Omental fat pad (tissue), 4 donors: Measurements from ENCODE around the gene ACSM4. TPM values are rescaled to one million over a fixed set of nuclear protein-coding genes. Genes with fewer than 3 reads are reported as not detected.

Experiments used
- ATAC-seq: fragments of 150-250 bp; one replicate; pipeline ENCODE4 v1.9.1; 2016; ENCODE audit warnings: mild to moderate bottlenecking, moderate library complexity; ENCODE audit not compliant: low FRiP score
- DNase-seq: peaks from one replicate; pipeline ENCODE4 v3.0.0-alpha.2; 2019; ENCODE audit warnings: low spot score
- total RNA-seq, 4 donors: library from RNA; depleted of rRNA; stranded (reverse); fragments of >200 nt; gene quantifications; one replicate each; pipeline ENCODE4 v1.1.0, GENCODE V29; 2016
- TF ChIP-seq, protein P1 (sequence below), 3 donors: fragments of 450-650 bp; IDR thresholded peaks; one replicate each; pipeline ENCODE4 v1.5.1; 2016 to 2017; ENCODE audit warnings: antibody characterized with exemption in 3 of 3, mild to moderate bottlenecking in 3 of 3, moderate library complexity in 2 of 3

ACSM4 gene
- total RNA-seq, 4 donors from 2014 or later = not detected

DNA sequence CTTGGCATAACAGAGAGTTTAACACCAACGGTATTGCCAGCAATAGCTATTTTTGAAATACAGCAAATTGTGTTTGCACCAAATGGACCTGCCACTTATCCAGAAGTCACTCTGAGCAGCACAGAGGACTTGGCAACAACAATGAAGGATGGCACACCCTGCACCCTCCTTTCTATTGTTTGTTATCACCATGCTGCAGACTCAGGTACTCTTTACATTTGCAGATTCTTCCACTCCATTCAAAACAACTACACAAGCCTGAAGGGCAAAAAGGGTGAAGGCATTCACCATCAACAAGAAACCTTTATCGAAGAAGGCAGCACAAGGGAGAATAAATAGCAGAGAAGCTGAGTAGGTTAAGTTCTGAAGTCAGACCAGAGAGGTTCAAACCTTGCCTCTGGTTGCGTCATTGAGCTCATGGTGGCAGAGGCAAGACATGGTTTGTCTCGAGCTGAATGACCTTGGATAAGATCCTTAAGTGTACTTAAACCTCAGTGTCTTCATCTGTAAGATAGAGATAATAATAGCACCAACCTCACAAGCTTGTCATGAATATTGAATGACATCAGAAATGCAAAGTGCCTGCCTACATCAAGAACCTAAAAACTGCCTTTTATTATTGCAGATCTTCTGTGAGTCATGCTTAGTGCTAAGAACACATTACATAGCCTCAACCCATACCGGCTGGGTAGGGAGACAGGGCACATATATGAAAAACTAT, 1.4 kb upstream of the ACSM4 start:
- DNase-seq (no peak), ATAC-seq (no peak)
- TF ChIP-seq, protein P1, sequence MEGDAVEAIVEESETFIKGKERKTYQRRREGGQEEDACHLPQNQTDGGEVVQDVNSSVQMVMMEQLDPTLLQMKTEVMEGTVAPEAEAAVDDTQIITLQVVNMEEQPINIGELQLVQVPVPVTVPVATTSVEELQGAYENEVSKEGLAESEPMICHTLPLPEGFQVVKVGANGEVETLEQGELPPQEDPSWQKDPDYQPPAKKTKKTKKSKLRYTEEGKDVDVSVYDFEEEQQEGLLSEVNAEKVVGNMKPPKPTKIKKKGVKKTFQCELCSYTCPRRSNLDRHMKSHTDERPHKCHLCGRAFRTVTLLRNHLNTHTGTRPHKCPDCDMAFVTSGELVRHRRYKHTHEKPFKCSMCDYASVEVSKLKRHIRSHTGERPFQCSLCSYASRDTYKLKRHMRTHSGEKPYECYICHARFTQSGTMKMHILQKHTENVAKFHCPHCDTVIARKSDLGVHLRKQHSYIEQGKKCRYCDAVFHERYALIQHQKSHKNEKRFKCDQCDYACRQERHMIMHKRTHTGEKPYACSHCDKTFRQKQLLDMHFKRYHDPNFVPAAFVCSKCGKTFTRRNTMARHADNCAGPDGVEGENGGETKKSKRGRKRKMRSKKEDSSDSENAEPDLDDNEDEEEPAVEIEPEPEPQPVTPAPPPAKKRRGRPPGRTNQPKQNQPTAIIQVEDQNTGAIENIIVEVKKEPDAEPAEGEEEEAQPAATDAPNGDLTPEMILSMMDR (IDR thresholded peaks at IDR 0.05) = no peak

DNA sequence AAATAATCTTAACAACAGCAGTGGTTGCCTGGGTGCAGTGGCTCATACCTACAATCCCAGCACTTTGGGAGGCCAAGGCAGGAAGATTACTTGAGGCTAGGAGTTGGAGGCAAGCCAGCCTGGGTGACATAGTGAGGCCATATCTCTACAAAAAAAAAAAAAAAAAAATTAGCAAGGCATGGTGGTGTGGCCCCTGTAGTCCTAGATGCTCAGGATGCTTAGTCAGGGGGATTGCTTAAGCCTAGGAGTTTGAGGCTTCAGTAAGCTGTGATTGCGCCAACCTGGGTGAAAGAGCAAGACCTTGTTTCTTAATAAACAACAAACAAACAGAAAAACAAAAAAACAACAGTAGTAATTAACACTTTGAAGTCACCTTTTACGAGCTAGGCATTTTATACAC, 642 bp upstream of the ACSM4 start:
- no peak for DNase-seq
- TF ChIP-seq, protein P1 (IDR thresholded peaks at IDR 0.05) = no peak
- ATAC-seq = no peak

DNA sequence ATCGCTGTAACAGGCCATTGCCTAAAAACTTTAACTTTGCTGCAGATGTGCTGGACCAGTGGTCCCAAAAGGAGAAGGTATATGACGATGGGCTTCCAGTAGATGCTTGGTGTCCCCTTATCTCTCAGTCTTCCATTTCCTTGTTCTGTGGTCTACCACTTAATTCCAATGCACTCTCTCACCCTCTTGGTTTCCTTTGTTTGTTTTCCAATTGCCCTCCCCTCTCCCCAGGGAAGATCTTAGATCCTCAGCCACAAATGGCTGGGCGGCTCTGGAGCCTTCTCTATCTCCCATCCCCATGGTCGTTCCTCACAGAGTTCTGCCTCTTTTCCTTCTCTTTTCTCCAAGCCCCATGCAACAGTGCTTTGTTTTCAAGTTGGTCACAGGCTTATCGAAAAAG, 584 bp downstream of the ACSM4 start:
- no peak for ATAC-seq
- no peak for DNase-seq
- TF ChIP-seq, protein P1 (IDR thresholded peaks at IDR 0.05) = no peak

DNA sequence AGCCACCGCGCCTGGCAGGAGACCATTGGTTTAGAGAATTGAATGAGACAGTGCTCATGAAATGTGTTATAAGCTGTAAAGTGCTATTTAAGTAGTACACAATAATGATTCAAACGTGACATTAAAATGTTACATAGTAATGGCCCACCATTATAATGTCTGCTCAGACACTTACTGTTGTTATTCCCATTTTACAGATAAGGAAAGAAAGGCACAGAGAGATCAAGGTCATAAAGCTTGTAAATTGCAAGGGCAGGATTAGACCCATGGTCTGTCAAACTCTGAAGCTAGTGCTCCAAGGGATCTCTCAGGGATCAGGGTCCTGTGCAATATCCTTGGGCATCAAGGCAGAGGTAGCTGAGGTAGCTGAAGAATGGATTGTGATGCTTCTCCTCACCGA, 6.2 kb downstream of the ACSM4 start:
- no peak for ATAC-seq
- TF ChIP-seq, protein P1 (IDR thresholded peaks at IDR 0.05) = no peak
- no peak for DNase-seq

DNA sequence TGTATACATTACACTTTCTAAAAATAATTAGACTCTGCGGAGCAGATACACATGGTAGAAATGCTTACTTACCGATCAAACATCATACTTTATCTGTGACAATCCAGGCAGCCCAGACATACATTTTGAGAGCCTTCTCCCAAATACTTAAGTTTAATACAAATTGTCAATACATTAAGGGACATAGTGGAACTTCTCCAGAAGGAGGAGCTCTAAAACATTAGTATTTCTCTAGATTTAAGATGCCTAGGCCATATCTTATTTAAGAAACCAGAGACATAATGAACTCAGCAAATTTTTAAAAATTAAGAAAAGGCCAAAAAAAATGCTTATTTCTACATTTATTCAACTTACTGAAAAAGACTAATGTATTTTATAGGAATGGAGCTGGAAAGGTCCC, 16.1 kb downstream of the ACSM4 start:
- DNase-seq (no peak), ATAC-seq (no peak)
- TF ChIP-seq, protein P1 (IDR thresholded peaks at IDR 0.05) = no peak

DNA sequence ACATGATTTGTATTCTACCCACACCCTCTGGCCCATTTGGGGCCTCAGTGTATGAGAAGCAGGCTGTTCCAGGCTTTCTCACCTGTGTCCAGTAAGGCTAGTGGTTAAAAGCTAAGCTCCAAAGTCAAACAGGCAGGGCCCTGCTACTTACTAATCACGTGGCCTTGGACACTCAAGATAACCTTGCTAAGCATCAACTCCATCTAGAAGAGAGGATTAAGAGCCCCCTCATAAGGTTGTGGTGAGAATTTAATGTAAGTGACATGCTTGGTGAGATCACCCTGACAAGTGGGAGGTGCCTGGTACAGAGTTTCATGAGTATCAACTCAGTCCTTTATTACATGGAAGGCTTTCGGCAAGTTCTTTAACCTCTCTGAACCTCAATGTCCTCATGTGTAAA, 17.8 kb downstream of the ACSM4 start:
- no peak for ATAC-seq
- TF ChIP-seq, protein P1 (IDR thresholded peaks at IDR 0.05) = no peak
- DNase-seq = no peak

DNA sequence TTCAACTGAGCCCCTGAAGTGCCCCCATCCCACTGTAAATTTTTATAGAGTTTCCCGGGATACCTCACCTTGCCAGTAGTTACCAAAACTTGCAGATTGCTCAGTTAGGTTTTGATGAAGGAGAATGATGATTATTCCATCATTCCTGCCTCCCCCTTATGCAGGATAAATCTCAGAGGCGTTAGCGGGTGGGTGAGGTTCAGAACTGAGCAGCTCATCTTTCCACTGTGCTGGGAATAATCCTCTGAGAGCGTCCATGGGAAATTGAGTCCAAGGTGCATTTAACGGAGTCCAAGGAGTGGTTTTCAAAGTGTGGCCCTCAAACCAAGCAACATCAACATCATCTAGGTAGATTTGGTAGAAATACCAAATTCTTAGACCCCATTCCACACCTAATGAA, 18.7 kb downstream of the ACSM4 start:
- ATAC-seq = no peak
- no peak for DNase-seq
- TF ChIP-seq, protein P1 (IDR thresholded peaks at IDR 0.05) = no peak
